Occipital lobe (tissue), 2 donors: ENCODE results near the gene CSKMT. TPM values are rescaled to one million over a fixed set of nuclear protein-coding genes. Genes with fewer than 3 reads are reported as not detected.
"Not testable (repeated sequence)": the region's sequence is repeated elsewhere in the genome, so short reads cannot be mapped to it uniquely, and the experiment has no call there.

Source experiments
- DNase-seq: peaks from one replicate; lab custom pipeline; 2025; lab: John Stamatoyannopoulos, UW
- total RNA-seq: library from RNA; depleted of rRNA; stranded (reverse); fragments of >200 nt; gene quantifications from one replicate; pipeline ENCODE4 v1.2.3, GENCODE V29; 2014

The CSKMT gene
- total RNA-seq = 11.5 TPM

GRCh38 chr11:62665075-62665598 lies at the start of gene CSKMT, which contains the start of gene C11orf98:
CSKMT (plus strand) TSS chr11:62665312; CDS start chr11:62665880, 568 bp downstream.
C11orf98 (minus strand) TSS chr11:62665210; CDS start chr11:62665169, 41 bp downstream.
- DNase-seq = peak; percentile 97

GRCh38 chr11:62615521-62615920 lies 49.6 kb upstream of the CSKMT start:
- no peak for DNase-seq

GRCh38 chr11:62616957-62617356 lies 48.2 kb upstream of the CSKMT start:
- not testable (repeated sequence) for DNase-seq

- DNase-seq = no peak
These were observed 44.0 kb upstream of the CSKMT start for GRCh38 chr11:62621027-62621566.

DNA sequence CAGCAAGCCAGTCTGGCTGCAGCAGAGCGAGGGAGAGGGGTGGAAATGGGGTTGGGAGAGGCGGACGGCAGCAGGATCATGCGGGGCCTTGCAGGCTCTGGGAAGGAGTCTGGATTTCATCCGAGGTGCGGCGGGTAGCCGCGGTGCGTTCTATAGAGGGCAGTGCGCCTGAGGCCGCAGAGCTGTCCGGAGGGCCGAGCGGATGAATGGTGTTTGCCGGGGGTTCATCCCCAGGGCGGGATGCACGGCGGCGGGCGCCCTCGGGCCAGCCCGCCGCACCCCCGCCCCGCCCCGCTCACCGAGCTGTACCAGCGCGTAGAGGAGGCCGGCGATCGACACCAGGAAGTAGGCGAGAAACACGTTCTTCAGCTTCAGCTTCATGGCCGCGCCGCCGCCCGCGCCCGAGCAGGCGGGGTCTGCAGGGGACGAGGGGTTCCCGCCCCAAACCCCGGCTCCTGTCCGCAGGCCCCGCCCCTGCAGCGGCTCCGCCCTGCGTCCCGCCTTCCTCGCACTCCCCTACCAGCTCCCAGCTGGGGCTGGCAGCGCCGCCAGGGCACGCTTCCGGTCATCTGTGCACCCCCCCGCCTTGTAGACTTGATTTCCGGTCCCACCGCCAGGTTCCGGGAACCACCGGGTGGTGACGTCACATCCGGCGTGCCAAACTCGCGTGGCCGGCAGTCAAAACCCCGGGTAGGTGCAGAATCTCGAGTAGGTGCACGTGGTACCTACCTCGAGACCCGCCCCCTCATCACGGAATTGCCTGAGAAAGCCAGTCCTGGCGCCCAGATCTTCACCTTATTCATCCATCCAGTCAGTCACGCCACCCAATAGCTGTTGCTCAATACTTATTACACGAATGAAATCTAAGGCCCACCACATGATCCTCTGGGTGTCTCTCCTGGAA lies 43.3 kb upstream of the CSKMT start, which contains the start of gene B3GAT3:
Gene B3GAT3, minus strand, starts transcription at position 420 of the 904 bp plus-strand sequence. Its CDS starts 39 bp downstream, at position 381.
- DNase-seq = peak; percentile 97

DNA sequence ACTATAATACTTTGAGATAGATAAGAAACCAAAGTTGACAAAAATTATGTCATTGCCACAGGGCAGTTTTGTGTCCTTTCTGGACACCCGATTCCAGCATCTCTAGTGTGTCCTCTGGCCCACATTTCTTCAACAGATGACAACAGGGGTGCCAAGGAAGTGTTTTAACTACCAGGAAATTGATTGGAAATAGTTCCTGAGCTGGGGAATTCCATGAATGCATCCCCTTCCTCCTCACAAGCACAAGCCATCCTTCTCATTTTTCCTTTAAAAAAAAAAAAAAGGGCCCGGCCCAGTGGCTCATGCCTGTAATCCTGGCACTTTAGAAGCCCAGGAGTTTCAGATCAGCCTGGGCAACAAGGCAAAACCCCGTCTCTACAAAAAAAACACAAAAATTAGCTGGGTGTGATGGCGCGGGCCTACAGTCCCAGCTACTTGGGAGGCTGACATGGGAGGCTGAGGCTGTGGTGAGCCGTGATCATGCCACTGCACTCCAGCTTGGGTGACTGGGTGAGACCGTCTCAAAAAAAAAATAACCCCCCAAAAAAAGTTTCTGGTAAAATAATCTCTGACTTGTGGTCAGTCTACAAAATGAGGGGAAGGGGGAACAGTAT lies 42.5 kb upstream of the CSKMT start:
- DNase-seq = no peak

- DNase-seq = no peak
These were observed 37.4 kb upstream of the CSKMT start for GRCh38 chr11:62627713-62628112.

DNA sequence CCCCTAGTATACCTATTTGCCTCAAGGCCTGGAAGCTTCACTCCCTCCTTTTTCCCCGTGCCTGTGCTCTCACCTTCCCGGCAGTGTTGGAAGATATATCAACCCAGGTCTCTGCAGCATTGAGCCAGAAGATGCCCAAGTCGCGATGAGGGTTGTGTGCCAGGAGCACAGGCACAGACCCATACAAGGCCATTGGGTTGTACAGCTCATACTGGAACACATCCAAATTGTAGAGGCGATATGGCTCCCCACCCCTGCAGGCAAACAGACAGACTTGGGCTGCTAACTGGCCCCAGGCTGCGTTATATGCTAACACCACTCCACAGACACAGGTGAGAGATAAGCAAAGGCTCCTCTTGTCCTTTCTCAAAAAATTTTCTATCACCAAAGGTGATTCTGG lies 32.6 kb upstream of the CSKMT start:
- DNase-seq = no peak

GRCh38 chr11:62644220-62644619 lies 20.9 kb upstream of the CSKMT start:
- DNase-seq = no peak

GRCh38 chr11:62645671-62645945 lies 19.5 kb upstream of the CSKMT start:
- DNase-seq = no peak

- DNase-seq = peak; percentile 98
These were observed 18.9 kb upstream of the CSKMT start, which contains the start of gene GANAB for GRCh38 chr11:62645946-62646824. GANAB (minus strand) TSS chr11:62646613; CDS start chr11:62646599, 14 bp downstream.

- DNase-seq = no peak
These were observed 18.1 kb upstream of the CSKMT start for GRCh38 chr11:62646825-62647608.

DNA sequence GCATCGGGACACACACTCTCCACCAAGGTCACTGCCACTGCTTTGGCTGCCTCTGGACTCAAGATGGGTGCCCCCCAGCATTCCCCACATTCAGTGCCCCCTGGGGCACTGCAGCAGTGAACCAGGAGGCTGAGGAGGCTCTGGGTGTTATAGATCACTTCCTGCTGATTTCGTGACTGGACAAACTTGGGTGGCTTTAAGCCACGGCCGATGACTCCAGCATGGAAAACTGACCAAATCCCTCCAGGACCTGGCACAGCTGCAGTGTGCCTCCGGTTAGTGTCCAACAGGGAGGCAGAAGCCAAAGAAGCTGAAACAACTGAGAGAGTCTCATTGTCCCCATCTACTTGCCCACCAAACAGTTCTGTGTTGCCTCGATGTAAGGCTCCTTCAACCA lies 17.5 kb upstream of the CSKMT start:
- DNase-seq = no peak

GRCh38 chr11:62648185-62648966 lies 16.7 kb upstream of the CSKMT start:
- DNase-seq = no peak

DNA sequence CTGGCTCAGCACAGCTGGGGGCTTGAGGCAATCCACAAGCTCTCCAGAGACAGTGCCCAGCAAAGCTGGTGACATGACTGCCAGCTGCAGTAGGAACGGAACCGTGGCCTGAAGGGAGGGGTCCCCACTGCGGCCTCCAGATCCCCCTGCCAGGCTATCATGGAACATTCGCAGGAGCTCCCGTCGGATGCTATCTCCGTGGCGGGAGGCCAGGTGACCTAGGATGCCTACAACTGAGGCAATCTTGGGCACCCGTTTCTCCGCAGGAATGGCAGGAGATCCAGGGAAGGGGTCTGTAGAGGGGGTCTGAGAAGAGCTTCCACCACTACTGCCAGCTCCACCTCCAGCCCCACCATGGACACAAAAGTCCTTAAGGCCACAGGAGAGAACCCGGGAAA lies 16.1 kb upstream of the CSKMT start:
- DNase-seq = no peak

DNA sequence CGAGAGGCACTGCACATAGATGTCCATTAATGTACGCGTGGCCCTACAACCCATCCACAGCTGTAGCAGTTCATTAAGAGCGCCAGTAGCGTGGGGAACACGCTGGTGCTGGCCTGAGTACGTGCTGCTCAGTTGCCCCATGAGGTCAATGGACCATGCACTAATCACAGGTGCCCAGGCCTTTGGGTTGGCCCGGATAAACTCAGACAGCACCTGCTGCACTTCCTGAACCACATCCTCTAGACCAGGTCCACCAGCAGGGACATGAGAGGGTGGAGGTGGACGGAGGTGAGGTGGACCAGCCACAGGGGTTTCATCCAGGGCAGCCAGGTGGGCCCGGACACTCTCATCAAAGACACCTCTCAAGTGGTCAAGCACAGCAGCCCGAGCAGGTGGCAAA lies 15.6 kb upstream of the CSKMT start:
- DNase-seq = no peak

- DNase-seq = not testable (repeated sequence)
These were observed 14.8 kb upstream of the CSKMT start for GRCh38 chr11:62650283-62650682.

DNA sequence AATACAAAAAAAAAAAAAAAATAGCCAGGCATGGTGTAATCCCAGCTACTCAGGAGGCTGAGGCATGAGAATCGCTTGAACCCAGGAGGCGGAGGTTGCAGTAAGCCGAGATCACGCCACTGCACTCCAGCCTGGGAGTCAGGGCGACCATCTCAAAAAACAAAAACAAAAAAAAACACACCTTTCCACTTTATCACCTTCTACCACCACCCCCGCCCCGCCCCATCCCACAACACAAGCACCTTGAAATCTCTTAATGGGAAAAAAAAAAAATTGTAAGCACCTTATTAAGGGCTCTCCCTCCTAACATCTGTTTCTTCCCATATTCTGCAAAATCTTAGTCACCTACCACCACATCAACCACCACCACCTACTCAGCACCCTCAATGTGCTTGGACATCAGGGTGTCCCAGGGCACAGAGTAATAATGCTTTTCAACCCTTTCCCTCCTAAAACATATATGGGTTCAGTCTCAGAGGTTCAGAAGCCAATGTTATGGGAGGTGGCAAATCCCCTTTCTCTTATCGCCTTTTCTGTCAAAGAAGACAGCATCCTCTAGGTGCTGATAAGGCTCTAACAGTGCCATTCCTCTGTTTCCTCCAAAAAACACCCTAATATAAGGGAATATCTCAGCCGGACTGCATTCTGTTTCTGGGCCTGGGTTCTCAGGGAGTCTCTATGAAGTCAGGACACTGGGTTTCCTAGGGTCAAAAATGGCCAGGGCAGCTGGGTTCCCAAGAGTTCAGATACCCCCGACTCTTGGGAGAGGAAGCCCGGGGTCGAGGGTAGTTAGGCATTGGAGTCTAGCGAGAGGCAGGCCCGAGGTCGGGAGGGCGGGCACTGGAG lies 12.7 kb upstream of the CSKMT start:
- no peak for DNase-seq

GRCh38 chr11:62654297-62654696 lies 10.8 kb upstream of the CSKMT start:
- no peak for DNase-seq
